ENCODE measurements around the gene SH3BP5L. TPM values are rescaled to one million over a fixed set of nuclear protein-coding genes. Genes with fewer than 3 reads are reported as not detected.
"Not testable (repeated sequence)": the region's sequence is repeated elsewhere in the genome, so short reads cannot be mapped to it uniquely, and the experiment has no call there.

Gene SH3BP5L
- total RNA-seq, 2 experiments from 2014 or later, result 15.9 to 16.8 TPM

DNA sequence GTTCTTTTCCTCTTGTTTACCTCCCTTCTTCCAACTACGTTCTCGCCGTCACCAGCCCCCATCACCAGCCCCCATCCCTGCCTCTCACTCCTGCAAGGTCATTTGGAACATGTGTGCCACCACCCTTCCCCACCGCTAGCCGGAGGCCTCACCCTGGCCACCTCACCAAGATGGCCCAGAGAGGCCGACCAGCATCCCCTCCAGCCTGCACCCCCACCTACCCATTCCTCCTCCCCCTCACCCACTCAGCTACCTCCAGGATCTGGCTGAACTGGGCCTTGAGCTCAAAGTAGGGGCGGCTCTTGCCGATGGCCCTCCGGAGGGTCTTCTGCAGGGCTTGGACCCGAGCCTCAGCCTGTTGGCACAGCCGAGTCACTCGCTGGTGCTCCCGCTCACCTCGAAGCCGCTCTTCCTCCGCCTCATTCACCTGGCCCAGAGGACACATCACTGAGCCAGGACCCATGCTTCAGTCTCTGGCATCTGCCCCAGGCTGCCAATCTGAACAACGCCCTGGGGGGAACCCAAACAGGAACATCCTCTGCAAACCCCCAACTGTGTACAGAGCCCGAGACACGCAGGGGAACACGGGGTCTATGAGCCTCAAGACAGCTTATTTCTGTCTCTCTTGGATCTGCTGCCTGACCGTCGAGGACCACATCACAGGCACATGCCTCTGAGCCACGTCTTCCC, 12.8 kb downstream of the SH3BP5L start:
- peaks cover 15% of the 10 kb centered on the region for H3K4me1 Mint-ChIP-seq
- H3K9me3 Mint-ChIP-seq, result no peaks in the 10 kb centered on the region
- H3K27me3 Mint-ChIP-seq, result no peaks in the 10 kb centered on the region
- H3K27ac Mint-ChIP-seq, result no peak overlapping the region
- no peak for DNase-seq
- no peak overlapping the region for H3K4me3 Mint-ChIP-seq
- H3K36me3 Mint-ChIP-seq, result peaks cover 8% of the 10 kb centered on the region

DNA sequence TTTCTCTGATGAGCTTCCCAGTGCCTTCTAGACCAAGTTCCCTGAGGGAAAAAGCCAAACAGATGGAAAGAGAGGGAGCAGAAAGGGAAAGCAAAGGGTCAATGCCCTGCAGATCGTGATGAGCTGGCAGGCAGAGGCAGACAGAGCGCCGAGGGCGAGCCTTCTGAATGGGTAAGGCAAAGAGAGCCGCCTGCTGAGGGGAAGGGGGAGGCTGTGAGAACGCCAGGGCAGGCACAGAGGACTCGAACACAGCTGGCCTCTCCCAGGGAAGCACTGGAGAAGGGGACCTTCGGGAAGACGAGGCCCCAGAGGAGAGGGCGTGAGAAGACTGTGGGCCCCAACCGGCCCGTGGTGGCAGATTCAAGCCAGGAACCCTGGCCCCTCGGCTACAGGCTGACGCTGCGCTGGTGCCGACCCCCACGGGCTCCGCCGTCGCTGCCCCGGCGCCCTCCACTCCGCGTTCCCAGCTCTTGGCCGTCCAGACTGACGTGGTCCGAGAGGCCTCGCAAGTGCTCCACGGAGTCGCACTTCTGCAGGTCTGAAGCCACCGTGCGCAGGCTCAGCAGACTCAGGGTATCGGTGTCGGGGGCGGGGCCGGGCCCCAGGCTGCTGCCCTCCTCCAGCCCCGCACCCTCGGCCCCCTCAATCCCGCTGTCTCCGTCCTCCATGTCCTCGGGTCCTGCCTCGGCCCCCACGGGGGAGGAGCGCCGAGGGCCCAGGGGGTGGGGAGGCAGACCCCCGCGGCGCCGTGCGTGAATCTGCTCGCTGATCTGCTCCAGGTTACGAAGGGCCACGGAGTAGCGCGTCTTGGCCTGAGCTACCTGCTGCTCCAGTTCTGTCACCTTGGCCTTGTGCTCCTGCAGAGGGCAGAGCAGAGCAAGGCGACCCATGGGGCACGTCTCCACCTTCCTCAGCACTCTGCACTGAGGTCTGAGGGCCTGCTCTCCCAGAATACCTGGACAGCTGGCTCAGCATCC, 13.9 kb downstream of the SH3BP5L start:
- peaks cover 9% of the 10 kb centered on the region for H3K4me1 Mint-ChIP-seq
- no peak overlapping the region for H3K27ac Mint-ChIP-seq
- H3K36me3 Mint-ChIP-seq, result peaks cover 8% of the 10 kb centered on the region
- no peak for DNase-seq
- H3K27me3 Mint-ChIP-seq, result no peaks in the 10 kb centered on the region
- H3K9me3 Mint-ChIP-seq, result no peaks in the 10 kb centered on the region
- no peak overlapping the region for H3K4me3 Mint-ChIP-seq

DNA sequence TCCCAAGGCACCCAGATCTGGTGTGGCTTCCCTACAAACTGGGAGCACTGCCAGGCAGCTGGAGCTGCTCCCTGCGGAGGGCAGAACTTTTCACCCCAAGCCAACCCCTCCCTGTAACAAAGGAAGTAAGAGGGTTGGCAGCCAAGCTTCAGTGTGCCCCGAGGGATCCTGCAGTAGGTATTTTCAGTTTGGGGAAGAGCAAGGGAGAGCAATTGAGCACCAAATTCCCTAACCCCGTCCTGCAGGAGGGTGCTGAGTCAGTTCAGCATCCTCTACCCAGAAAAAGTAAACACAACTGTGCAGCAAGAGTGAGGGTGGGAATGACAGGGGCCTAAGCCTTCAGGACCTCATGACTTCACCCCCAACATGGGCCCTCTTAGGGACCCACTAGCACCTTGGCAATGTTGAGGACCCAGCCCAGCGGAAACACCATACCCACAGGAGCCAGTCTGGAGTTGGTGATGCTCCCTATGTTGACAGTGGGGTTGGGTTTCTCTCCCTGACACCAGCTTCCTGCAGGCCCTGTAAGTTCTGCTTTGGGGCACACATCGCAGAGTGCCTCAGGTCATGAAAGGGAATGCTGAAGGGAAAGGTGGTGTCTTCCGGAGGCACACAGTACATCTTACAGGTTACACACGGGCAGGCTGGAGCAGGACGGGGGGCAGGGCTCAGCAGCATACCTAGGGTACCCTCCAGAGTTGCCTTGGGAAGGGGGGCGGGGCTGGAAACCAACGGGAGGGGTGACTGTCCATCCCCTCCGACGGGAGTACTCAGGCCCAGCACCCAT, 14.8 kb downstream of the SH3BP5L start:
- Mint-ChIP-seq H3K9me3 (no peaks in the 10 kb centered on the region), H3K4me3 (no peak overlapping the region), H3K36me3 (peaks cover 8% of the 10 kb centered on the region), H3K4me1 (peaks cover 2% of the 10 kb centered on the region), H3K27me3 (no peaks in the 10 kb centered on the region), H3K27ac (no peak overlapping the region)
- no peak for DNase-seq

DNA sequence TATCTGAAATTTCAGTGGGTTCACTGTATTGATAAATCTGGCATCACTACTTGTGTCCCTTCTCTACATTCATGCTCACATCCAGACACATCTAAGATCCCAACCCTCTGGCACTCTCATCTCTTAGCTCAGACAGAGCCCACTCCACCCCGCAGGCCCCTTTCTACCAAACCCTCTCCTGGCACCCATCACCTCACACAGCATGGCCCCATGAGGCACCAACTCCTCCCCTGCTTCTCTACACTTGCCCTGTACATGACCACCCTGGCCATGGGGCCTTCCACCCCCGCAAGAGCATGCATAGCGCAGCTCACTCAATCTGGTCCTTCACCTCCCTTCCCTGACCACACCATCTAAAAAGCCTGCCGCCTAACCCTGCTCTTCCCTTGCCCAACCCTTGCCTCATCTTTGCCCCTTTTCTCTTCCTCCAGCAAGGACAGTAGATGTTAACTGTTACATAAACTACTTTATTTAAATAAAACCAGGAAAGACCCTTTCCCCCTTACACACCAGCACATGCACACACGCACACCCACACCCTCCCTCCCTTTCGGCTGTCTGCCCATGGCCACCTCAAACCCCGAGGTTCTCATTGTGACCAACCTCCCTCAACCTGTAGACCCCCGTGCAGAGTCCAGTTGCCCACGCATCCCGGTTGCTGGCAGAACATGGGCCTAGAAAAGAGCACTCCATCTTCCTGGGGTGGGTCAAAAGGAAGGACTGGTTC, 15.6 kb downstream of the SH3BP5L start:
- Mint-ChIP-seq H3K9me3 (no peaks in the 10 kb centered on the region), H3K27ac (no peak overlapping the region), H3K4me1 (peaks cover 2% of the 10 kb centered on the region), H3K36me3 (peaks cover 8% of the 10 kb centered on the region), H3K27me3 (no peaks in the 10 kb centered on the region), H3K4me3 (no peak overlapping the region)
- no peak for DNase-seq

DNA sequence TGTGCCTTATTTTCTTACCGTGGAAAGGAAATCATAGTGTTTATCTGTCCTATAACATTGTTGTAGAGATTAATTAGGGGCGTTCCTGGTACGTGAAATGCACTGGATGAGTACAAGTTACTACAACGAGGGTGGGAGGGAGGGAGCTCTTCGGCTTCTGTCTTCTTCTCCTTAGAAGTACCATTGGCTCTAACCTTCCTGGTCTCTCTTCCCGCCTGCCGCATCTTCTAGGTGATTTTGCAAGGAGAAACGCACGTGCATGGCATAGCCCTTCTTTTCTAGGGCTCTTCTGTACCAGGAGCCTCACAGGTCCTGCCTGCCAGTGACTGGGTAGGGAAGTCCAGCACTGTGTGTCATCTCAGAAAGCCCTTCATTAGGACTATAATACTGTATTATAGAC, 16.8 kb downstream of the SH3BP5L start:
- DNase-seq, result no peak
- H3K9me3 Mint-ChIP-seq, result no peaks in the 10 kb centered on the region
- no peak overlapping the region for H3K27ac Mint-ChIP-seq
- no peak overlapping the region for H3K4me3 Mint-ChIP-seq
- H3K27me3 Mint-ChIP-seq, result no peaks in the 10 kb centered on the region
- peaks cover 8% of the 10 kb centered on the region for H3K4me1 Mint-ChIP-seq
- H3K36me3 Mint-ChIP-seq, result peaks cover 6% of the 10 kb centered on the region

DNA sequence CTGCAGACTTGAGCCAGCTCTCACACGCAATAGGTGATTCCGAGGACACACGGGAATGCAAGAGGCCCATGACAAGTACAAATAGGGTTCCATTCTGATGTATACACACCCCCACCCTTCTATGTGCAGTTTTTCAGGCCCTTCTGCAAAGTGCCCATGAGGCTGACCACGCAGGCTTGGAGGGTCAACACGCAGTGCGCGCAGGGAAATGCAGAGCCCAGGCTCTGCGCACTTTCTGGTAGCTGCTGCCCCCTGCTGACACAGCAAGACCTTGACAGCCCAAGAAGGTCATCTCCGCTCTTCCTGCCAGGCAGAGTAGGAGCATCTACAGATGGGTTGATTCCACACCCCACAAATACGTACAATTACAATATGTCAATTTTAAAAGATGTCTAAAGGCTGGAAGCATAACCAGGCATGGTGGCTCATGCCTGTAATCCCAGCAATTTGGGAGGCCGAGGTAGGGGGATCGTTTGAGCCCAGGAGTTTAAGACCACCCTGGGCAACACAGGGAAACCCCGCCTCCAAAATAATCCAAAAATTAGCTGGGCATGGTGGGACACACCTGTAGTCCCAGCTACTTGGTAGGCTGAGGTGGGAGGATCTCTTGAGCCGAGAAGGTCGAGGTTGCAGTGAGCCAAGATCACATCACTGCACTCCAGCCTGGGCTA, 18.5 kb downstream of the SH3BP5L start:
- Mint-ChIP-seq H3K27me3 (no peaks in the 10 kb centered on the region), H3K36me3 (peaks cover 3% of the 10 kb centered on the region), H3K4me3 (no peak overlapping the region), H3K4me1 (peaks cover 8% of the 10 kb centered on the region), H3K9me3 (no peaks in the 10 kb centered on the region), H3K27ac (no peak overlapping the region)
- peak; percentile 57 for DNase-seq

DNA sequence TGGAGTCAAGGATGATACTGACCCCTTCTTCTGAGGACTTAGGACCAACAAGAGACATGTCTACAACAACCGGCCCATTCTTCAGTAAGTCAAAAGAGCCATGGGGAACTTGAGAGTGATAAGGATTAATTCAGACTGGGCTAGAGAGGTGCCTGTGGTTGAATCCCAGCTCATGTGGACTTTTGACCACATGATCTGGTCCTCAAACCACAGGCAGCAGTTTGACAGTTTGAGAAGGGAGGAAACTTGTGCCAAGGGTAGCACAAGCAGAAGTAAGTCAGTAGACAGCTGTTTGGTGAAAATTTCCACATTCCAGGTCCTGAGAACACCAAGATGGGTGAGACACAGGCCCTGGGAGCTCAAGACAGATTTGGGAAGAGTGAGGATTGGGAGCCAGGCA, 19.8 kb downstream of the SH3BP5L start:
- no peaks in the 10 kb centered on the region for H3K9me3 Mint-ChIP-seq
- no peak overlapping the region for H3K27ac Mint-ChIP-seq
- no peaks in the 10 kb centered on the region for H3K27me3 Mint-ChIP-seq
- H3K4me3 Mint-ChIP-seq, result no peak overlapping the region
- no peaks in the 10 kb centered on the region for H3K36me3 Mint-ChIP-seq
- DNase-seq, result no peak
- peaks cover 8% of the 10 kb centered on the region for H3K4me1 Mint-ChIP-seq

DNA sequence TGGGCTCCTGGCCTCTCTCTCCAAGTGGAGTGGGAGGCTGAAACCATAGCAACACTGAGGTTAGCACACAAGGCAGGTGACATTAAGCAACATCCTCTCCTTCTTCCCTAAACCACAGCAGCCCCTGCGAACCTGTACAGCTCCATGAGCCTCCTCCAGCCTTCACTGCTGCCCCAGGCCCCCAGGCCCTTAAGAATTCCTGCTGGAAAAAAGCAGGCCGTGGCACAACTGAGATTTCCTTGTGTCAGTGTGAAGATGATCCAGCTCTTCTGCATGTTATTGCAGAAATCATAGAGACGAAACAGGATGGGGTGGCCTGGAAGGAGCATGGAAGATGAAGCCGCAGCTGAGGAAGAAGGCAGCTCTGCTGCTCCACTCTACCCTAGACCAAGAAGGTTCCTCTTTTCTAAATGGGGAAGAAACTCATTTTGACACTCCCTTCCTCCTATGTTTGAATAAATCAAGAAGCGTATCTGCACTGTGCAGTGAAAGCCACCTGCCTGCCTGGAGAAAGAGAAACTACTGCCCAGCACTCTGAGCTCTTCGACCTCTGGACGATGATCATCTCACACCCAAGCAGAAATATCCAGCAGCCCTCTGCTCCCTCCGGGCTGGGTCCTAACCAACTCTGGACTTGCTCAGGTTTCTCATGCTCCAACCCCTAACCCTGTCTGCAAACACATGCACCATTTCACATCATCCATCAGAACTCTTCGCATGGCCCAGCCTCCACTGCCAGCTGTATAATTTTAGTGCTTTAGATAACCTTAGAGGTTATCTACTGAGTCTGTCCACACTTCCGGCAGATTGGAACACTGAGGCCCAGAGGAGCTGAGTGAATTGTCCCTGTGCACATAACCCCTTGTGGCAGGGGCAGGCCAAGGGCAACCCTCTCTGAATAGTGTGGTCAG, 20.7 kb downstream of the SH3BP5L start:
- Mint-ChIP-seq H3K27me3 (no peaks in the 10 kb centered on the region), H3K9me3 (no peaks in the 10 kb centered on the region), H3K4me3 (no peak overlapping the region), H3K36me3 (no peaks in the 10 kb centered on the region), H3K27ac (no peak overlapping the region), H3K4me1 (peaks cover 8% of the 10 kb centered on the region)
- DNase-seq, result no peak

DNA sequence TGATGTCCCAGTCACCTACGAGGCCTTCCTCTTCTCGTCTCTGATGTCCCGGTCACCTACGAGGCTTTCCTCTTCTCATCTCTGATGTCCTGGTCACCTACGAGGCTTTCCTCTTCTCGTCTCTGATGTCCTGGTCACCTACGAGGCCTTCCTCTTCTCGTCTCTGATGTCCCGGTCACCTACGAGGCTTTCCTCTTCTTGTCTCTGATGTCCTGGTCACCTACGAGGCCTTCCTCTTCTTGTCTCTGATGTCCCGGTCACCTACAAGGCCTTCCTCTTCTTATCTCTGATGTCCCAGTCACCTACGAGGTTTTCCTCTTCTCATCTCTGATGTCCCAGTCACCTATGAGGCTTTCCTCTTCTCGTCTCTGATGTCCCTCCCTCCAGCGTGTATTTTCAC, 22.2 kb downstream of the SH3BP5L start:
- DNase-seq, H3K9me3 Mint-ChIP-seq, H3K4me1 Mint-ChIP-seq, H3K27ac Mint-ChIP-seq, H3K27me3 Mint-ChIP-seq, H3K36me3 Mint-ChIP-seq, H3K4me3 Mint-ChIP-seq: not testable (repeated sequence)

DNA sequence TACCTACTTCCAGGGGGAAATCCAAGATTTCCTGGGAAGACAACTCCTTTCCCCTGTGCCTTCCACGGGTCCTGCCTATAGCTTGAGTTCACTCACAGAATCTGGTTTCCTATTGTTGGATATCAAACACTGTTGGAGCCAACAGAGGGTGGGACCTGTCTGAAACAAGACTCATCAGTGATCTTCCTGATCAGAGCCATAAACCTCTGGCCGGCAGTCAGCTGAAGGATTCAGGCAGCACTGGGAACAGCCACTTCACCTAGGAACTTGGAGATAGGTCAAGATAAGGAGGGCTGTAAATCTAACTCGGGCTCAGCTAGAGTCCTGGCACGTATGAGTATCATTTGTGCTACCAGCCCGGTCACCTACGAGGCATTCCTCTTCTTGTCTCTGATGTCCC, 23.3 kb downstream of the SH3BP5L start:
- Mint-ChIP-seq H3K27me3 (no peaks in the 10 kb centered on the region), H3K36me3 (no peaks in the 10 kb centered on the region), H3K9me3 (no peaks in the 10 kb centered on the region), H3K27ac (no peak overlapping the region), H3K4me3 (no peak overlapping the region), H3K4me1 (peaks cover 8% of the 10 kb centered on the region)
- no peak for DNase-seq

DNA sequence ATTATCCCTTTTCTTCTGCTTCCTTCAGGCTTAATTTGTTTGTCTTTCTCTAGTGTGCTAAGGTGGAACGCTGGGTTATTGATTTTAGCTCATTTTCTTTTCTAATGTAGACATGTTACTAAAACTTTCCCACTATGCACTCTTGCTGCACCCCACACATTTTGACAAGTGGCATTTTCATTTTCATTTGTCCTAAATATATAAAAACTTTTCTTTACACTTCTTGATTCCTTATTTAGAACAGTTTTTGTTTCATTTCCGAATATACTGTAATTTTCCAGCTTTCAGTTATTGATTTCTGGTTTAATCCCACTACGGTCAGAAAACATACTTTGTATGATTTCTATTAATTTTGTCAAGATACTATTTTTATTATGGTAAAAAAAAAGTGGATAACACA, 25.3 kb downstream of the SH3BP5L start:
- Mint-ChIP-seq H3K36me3 (no peaks in the 10 kb centered on the region), H3K27me3 (peaks cover 3% of the 10 kb centered on the region), H3K9me3 (peaks cover 4% of the 10 kb centered on the region)

DNA sequence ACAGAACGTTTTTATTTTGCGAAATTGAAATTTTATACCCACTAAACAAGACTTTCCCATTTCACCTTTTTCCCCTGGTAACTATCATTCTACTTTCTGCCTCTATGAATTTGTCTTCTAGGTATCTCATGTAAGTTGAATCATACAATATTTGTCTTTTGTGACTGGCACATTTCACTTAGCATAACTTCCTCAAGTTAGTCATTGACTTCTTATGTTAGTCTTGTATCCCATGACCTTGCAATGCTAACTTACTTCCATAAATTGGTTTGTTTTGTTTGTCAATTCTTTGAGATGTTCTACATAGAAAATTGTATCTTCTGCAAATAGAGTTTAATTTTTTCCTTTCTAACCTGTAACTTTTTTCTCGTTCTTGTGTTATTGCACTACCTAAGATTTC, 26.9 kb downstream of the SH3BP5L start:
- Mint-ChIP-seq H3K9me3 (peaks cover 9% of the 10 kb centered on the region), H3K27me3 (peaks cover 3% of the 10 kb centered on the region), H3K27ac (no peak overlapping the region), H3K4me1 (no peaks in the 10 kb centered on the region), H3K36me3 (peaks cover 2% of the 10 kb centered on the region), H3K4me3 (no peak overlapping the region)
- no peak for DNase-seq

More for the DNA sequence above, 25.3 kb downstream of the SH3BP5L start:
- Mint-ChIP-seq H3K4me1 (peaks cover 8% of the 10 kb centered on the region), H3K4me3 (no peak overlapping the region), H3K27ac (no peak overlapping the region)
- DNase-seq, result no peak

DNA sequence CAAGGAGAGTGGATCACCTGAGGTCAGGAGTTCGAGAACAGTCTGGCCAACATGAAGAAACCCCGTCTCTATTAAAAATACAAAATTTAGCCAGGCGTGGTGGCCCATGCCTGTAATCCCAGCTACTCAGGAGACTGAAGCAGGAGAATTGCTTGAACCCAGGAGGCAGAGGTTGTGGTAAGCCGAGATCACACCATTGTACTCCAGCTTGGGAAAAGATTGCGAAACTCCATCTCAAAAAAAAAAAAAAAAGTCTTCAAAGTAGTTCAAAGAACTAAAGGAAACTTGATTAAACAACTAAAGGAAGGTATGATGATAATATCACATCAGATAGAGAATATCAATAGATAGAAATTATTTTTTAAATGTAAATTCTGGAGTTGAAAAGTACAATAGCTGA, 31.1 kb downstream of the SH3BP5L start:
- H3K27me3 Mint-ChIP-seq, H3K9me3 Mint-ChIP-seq, H3K4me1 Mint-ChIP-seq, H3K4me3 Mint-ChIP-seq, H3K27ac Mint-ChIP-seq, H3K36me3 Mint-ChIP-seq, DNase-seq: not testable (repeated sequence)
